Stimulated activated CD4-positive, alpha-beta T cell treated with anti-CD3 and anti-CD28 coated beads, Interleukin-2, amount 100 ng/mL, for 24 hours (primary cell): ENCODE data around the gene KLHL24.
"Not testable (repeated sequence)": the region's sequence is repeated elsewhere in the genome, so short reads cannot be mapped to it uniquely, and the experiment has no call there.

Source experiments
- DNase-seq, 2 donors: peaks; one replicate each; pipeline ENCODE4 v3.0.0-alpha.2; 2020

KLHL24 gene

DNA sequence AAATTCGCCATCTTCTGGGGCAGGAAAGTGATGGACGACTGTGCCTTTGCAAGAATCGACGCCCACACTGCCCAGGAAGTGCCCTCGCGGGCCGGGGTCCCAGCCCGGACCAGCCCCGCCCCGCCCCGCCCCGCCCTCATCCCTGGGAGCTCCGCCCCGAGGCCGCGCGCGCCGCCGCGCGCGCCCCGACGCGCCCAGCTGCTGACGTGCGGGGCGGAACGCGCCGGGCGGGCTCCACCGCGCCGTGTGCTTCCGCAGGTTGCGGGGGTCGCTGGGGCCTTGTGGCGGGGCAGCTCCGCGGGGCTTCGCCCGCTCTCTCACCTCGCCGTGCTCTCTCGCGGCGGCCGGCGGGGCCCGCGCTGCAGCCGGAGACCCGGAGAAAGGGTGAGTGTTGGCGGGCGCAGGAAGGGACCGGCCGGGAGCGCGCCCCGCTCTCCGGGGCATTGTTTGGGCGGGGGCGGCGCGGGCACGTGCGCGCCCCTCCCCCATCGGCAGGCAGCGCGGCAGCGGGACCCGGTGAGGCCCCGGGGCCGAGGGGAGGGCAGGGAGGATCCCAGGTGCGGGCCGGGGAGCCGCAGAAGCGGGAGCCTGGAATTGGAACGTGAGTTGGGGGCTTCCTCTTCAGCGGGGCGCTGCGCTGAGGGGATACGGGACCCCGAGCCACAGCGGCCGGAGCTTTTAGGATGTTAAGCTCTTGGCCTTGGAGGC, 62.3 kb downstream of the KLHL24 start, which contains the start of gene YEATS2:
Gene YEATS2, plus strand, starts transcription at position 188 of the 708 bp plus-strand sequence. CDS start 17,366 bp downstream, outside the sequence.
- DNase-seq, result peak; percentile 78 to 80

DNA sequence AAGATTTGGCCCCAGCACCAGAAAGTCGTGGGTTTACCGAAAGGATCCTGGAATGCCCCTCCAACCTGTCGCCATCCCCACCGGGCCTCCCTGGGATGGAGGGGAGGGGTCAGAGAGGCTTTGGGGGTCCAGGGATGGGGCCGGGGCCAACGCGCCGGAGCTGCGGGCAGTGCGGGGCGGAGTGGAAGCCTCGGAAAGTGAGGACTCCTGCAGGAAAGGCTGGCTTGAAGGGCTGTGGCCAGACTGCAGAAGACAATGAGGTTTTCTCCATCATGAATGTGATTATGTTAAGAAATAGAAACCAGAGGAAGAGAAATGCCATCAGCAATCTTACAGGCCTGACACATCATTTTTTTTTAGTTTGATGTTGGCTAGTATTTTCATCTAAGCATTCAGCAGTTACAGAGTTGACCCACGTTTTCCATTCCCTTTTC, 62.9 kb downstream of the KLHL24 start:
- peak; percentile 40 to 42 for DNase-seq

DNA sequence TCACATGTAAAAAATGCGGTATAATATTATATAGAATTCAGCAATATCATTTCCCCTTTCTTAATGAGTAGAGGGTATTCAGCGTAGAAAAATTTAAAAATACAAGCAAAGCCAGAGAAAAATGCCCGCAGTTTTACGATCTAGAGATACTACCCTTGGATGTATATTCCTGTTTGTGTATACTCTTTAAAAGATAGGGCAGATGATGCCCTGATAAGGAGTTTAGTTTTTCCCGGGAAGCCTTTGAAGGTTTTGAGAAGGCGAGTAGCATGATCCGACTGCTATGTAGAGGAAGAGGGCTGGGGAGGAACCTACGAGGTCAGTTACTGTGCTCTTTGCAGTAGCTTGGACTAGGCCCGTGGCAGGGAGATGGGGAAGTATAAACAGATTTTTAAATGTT, 63.3 kb downstream of the KLHL24 start:
- DNase-seq, result no peak

DNA sequence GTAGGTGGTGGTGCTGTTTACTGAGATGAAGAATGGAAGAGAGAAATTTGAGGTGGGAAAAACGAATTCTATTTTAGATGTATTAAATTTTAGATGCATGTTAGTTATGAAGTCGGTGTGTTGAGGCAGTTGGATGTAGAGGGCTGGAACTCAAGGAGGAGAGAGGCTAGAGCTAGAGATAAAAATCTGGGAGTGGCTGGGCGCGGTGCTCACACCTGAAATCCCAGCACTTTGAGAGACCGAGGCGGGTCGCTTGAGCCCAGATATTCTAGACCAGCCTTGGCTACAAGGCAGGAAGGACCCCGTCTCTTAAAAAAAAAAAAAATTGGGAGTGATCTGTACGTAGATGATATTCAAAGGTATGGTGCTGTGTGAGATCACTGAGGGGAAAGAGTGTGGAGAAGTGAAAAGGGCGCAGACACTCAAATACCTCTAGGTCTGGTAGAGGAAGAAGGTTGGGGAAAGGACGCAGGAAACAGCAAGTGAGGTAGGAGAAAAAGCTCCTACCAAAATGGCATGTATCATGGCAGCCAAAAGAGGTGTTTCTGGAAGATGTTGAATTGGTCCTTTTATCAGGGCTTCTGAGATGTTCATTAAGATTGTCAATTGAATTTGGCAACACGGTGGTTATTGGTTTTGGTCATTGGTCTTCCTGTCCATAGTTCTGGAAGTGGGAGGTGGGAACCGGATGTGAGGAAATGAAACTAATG, 64.0 kb downstream of the KLHL24 start:
- DNase-seq, result no peak

DNA sequence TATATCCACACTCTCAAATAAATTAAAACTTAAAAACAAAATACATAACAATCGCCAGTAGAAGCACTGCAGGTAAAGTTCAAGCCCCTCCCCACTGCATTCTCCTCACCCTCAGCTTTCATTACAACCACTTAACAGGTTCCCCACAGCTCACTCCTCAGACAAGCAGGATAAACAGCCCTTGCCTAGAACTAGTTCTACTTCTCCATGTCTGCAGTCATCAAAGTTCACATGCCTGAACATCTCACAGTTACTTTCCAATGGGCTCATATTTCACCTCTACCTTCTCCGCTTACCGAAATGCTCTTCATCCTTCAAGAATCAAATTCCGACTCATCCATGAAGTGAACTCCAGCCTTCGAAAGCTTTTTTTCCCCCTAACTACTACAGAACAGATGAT, 66.3 kb downstream of the KLHL24 start:
- no peak for DNase-seq

DNA sequence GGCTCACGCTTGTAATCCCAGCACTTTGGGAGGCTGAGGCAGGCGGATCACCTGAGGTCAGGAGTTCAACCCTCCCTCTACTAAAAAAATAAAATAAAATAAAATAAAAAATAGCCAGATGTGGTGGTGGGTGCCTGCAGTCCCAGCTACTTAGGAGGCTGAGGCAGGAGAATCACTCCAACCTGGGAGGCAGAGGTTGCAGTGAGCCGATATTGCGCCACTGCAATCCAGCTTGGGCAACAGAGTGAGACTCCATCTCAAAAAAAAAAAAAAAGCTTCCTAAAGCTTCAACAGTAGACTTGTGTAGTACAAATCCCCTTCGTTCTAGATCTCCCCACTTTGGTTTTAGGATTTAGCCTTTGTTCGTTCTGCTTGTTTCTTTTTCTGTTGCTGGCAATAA, 68.5 kb downstream of the KLHL24 start:
- not testable (repeated sequence) for DNase-seq

DNA sequence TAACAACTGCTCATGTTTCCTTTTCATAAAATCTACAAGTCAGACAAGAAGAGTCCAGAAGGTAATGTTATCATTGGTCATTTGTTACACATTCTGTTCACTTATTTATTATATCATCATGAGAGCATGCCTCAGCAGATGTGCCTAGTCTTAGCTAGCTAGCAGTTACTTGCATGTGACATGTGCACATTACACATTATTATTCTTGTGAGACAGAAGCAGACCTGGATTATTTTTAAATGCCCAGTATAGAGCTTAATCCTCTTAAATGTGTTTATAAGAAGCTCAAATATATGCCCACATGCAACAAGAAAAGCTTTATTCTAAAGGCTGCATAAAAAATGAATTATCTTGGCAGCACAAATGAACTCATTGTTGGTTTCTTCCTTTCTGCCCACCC, 74.8 kb downstream of the KLHL24 start:
- no peak for DNase-seq

DNA sequence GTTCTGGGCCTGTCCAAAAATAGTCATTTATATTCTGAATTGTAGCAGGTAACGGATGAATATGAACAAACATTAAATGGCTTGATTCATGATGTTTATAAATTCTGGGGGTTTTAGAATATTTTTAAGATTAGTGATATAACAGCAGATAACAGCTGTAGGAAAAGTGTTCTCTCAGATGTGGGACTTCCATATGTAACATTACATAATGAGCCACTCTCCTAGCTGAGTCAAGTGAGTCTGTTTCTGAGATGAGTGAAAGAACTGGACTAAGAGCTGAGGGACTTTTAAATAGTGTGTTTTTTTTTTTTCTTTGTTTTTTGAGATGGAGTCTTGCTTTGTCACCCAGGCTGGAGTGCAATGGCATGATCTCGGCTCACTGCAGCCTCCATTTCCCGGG, 76.1 kb downstream of the KLHL24 start:
- no peak for DNase-seq

DNA sequence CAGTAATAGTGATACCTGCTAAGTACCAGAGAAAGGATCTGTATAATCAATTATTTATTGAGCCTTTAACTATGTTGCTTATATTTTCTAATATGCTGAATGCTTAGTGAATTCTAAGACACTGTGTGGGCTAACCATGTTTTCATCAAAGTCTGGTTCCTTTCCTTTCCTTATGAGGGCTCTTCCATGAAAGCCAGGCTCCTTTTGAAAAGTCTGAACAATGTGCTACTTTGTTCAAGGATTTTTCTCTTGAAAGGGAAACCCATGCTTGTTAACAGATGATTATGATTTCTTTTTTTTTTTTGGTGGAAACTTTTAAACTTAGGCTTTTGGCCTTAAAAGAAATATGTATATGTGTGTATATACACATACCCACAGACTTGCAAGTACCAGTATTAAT, 79.2 kb downstream of the KLHL24 start:
- DNase-seq, result no peak

DNA sequence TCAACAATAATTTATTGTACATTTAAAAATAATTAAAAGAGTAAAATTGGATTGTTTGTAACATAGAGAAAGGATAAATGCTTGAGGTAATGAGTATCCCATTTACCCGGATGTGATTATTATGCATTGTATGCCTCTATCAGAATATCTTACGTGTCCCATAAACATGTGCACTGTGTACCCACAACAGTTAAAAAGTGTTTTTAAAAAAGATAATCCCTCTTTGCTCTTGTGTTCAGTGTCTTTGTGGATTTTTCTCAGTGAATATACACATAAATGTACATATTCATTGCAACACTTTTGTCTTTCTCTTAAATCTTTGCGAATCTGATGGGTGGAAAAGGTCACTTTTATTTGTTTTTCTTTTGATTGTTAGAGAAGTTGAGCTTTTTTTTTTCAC, 82.6 kb downstream of the KLHL24 start:
- no peak for DNase-seq

DNA sequence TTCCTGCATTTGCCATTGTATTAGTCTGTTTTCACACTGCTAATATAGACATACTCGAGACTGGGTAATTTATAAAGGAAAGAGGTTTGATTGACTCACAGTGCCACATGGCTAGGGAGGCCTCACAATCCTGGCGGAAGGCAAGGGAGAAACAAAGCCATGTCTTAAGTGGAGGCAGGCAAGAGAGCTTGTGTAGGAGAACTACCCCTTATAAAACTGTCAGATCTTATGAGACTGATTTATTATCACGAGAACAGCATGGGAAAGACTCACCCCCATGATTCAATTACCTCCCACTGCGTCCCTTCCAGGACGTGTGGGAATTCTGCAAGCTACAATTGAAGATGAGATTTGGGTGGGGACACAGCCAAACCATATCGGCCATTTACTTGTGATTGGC, 90.0 kb downstream of the KLHL24 start:
- no peak for DNase-seq

DNA sequence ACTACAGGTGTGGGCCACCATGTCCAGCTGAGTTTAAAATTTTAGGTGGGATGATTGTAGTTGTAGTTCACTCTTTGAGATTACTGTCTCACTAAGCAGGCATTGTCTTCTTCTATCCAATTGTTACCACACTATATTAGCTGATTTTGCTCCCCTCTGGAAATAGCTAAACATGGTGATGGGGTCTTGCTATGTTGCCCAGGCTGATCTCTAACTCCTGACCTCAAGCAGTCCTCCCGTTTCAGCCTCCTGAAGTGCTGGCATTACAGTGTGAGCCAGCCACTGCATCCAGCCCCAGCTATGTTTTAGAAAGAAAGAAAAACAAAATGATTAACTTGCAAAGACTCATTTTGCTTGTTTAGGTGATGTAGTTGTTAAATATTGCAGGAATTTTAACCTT, 92.8 kb downstream of the KLHL24 start:
- DNase-seq, result no peak

DNA sequence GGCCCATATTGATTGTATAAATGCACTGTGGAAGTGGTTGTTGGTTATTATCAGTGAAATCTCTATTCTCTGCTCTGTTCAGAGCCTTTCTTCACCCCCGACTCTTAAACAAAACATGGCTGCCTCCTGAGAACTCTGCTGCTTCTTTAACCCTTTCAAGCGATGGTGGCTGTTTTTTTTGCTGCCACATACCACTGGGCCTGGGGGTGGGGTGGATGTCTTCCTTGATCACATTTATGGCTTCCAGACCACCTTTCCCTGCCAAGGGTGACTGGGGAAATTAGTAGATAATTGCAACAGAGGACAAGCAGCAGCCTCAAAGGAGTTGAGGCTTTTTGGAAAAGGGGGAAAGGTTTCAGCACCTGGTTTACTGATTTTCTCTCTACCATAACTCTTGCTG, 94.9 kb downstream of the KLHL24 start:
- no peak for DNase-seq

DNA sequence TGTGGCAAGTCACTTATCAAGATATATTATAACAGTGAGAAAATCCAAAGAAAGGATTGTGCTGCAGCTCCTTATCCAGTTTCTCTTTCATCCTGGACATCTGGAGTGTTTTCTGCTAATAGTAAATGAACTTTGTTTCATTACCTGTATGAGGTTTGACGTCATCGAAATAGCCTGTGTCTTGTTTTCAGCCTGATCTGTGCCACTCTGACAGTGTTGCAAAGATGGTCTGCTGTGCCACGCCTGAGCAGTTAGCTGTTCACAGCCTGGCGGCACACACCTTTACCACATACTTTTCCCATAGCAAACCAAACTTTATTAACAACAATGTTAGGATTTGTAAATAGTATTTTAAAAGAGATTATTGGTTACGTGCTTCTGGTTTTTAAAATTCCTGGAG, 96.2 kb downstream of the KLHL24 start:
- no peak for DNase-seq

DNA sequence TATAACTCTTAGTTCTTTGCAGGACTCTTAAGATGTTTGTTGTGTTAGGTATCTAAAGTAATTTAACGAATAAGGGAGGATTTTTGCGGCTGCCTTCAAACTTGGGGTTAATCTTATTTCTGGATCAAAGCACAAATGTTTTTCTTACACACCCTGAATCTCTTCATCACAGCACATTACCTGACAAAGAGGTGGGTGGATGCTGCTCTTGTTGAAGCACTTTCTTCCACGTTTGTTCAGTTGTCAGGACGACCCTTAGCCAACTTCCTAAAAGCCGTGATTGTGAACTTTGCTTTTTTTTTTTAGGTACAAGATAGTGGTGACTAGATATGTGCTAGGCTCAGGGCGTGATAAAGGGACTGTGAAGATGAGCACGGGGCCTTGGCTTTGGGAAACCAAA, 98.1 kb downstream of the KLHL24 start:
- DNase-seq, result no peak
